Smooth muscle cell (in vitro differentiated cells): ENCODE results near the gene SNAPC2. TPM values are rescaled to one million over a fixed set of nuclear protein-coding genes. Genes with fewer than 3 reads are reported as not detected.

Source experiments
- DNase-seq: peaks from one replicate; lab custom pipeline; 2025; ENCODE audit not compliant: unreplicated experiment; lab: John Stamatoyannopoulos, UW
- H2AFZ ChIP-seq: fragments of 200-600 bp; sonication (generic); 2 replicates; pipeline ENCODE4 v1.6.0; 2016; ENCODE audit warnings: antibody characterized with exemption, low read depth, mild to moderate bottlenecking
- H3F3A ChIP-seq: fragments of 200-600 bp; sonication (generic); 2 replicates; pipeline ENCODE4 v1.6.0; 2017; ENCODE audit warnings: antibody characterized with exemption, low read depth
- H3K27ac ChIP-seq: fragments of 200-600 bp; sonication (generic); 2 replicates; pipeline ENCODE4 v1.5.1; 2016; ENCODE audit warnings: low read depth, mild to moderate bottlenecking
- H3K27me3 ChIP-seq: fragments of 200-600 bp; sonication (generic); 2 replicates; pipeline ENCODE4 v1.6.1; 2016; ENCODE audit warnings: low read depth, mild to moderate bottlenecking
- H3K36me3 ChIP-seq: fragments of 200-600 bp; sonication (generic); 2 replicates; pipeline ENCODE4 v1.5.1; 2016; ENCODE audit warnings: low read depth
- H3K4me1 ChIP-seq: fragments of 200-600 bp; sonication (generic); 2 replicates; pipeline ENCODE4 v1.5.1; 2016; ENCODE audit warnings: low read depth
- H3K4me2 ChIP-seq: fragments of 200-600 bp; sonication (generic); 2 replicates; pipeline ENCODE4 v1.6.0; 2016; ENCODE audit warnings: mild to moderate bottlenecking
- H3K4me3 ChIP-seq: fragments of 200-600 bp; sonication (generic); 2 replicates; pipeline ENCODE4 v1.5.1; 2016; ENCODE audit warnings: mild to moderate bottlenecking
- H3K79me2 ChIP-seq: fragments of 200-600 bp; sonication (generic); 2 replicates; pipeline ENCODE4 v1.6.0; 2016; ENCODE audit warnings: low read depth, mild to moderate bottlenecking
- H3K9ac ChIP-seq: fragments of 200-600 bp; sonication (generic); 2 replicates; pipeline ENCODE4 v1.6.0; 2016; ENCODE audit warnings: low read depth
- H3K9me3 ChIP-seq: fragments of 200-600 bp; sonication (generic); replicated peaks from 2 replicates; pipeline ENCODE4 v1.5.1; 2016; ENCODE audit warnings: low read depth
- H4K20me1 ChIP-seq: fragments of 200-600 bp; sonication (generic); 2 replicates; pipeline ENCODE4 v1.6.0; 2016; ENCODE audit warnings: low read depth
- WGBS: methylation state at CpG from one replicate; pipeline ENCODE4 v1.1.7; 2016; ENCODE audit warnings: low lambda C conversion rate; 5-methylcytosine and 5-hydroxymethylcytosine counted together
- polyA plus RNA-seq: library from polyadenylated mRNA; unstranded; fragments of >200 nt; fragmentation: Nextera tagmentation; extraction: Ambion mirVana; gene quantifications from 2 replicates; pipeline ENCODE4 v1.2.1, GENCODE V29; 2016
- total RNA-seq: library from RNA; depleted of rRNA; stranded (reverse); fragments of >200 nt; gene quantifications from 2 replicates; pipeline ENCODE4 v1.2.3, GENCODE V29; 2014
- TF ChIP-seq, protein P1 (sequence below): fragments of 200-600 bp; sonication (generic); IDR thresholded peaks from 2 replicates; pipeline ENCODE4 v1.5.1; 2017; ENCODE audit warnings: borderline replicate concordance, mild to moderate bottlenecking, antibody characterized with exemption; ENCODE audit not compliant: insufficient read depth, poor library complexity, severe bottlenecking

Gene SNAPC2
- total and polyA plus RNA-seq, 2 experiments from 2014 or later: 18.2 to 35.0 TPM

DNA sequence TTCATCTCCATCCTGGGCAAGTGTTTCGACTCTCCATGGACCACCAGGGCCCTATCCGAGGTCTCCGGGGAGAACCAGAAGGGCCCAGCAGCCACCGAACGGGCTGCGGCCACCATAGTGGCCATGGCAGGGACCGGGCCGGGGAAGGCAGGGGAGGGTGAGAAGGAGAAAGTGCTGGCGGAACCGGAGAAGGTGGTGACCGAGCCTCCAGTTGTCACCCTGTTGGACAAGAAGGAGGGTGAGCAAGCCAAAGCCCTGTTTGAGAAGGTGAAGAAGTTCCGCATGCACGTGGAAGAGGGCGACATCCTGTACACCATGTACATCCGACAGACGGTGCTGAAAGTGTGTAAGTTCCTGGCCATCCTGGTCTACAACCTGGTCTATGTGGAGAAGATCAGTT lies 21.2 kb upstream of the SNAPC2 start:
- no peak overlapping the region for H2AFZ ChIP-seq
- H3K36me3 ChIP-seq: no peaks in the 10 kb centered on the region
- peaks cover 6% of the 10 kb centered on the region for H3K79me2 ChIP-seq
- no peak overlapping the region for H3K4me2 ChIP-seq
- H3K27ac ChIP-seq: no peak overlapping the region
- 96% methylated on average over 16 of the region's 16 CpGs for WGBS
- H3K27me3 ChIP-seq: no peaks in the 10 kb centered on the region
- H3F3A ChIP-seq: no peaks in the 10 kb centered on the region
- no peak overlapping the region for H3K9ac ChIP-seq
- TF ChIP-seq, protein P1, sequence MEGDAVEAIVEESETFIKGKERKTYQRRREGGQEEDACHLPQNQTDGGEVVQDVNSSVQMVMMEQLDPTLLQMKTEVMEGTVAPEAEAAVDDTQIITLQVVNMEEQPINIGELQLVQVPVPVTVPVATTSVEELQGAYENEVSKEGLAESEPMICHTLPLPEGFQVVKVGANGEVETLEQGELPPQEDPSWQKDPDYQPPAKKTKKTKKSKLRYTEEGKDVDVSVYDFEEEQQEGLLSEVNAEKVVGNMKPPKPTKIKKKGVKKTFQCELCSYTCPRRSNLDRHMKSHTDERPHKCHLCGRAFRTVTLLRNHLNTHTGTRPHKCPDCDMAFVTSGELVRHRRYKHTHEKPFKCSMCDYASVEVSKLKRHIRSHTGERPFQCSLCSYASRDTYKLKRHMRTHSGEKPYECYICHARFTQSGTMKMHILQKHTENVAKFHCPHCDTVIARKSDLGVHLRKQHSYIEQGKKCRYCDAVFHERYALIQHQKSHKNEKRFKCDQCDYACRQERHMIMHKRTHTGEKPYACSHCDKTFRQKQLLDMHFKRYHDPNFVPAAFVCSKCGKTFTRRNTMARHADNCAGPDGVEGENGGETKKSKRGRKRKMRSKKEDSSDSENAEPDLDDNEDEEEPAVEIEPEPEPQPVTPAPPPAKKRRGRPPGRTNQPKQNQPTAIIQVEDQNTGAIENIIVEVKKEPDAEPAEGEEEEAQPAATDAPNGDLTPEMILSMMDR: no peak
- peaks cover 4% of the 10 kb centered on the region for H3K4me1 ChIP-seq
- H4K20me1 ChIP-seq: no peaks in the 10 kb centered on the region
- DNase-seq: no peak
- no peak overlapping the region for H3K4me3 ChIP-seq
- no peaks in the 10 kb centered on the region for H3K9me3 ChIP-seq

DNA sequence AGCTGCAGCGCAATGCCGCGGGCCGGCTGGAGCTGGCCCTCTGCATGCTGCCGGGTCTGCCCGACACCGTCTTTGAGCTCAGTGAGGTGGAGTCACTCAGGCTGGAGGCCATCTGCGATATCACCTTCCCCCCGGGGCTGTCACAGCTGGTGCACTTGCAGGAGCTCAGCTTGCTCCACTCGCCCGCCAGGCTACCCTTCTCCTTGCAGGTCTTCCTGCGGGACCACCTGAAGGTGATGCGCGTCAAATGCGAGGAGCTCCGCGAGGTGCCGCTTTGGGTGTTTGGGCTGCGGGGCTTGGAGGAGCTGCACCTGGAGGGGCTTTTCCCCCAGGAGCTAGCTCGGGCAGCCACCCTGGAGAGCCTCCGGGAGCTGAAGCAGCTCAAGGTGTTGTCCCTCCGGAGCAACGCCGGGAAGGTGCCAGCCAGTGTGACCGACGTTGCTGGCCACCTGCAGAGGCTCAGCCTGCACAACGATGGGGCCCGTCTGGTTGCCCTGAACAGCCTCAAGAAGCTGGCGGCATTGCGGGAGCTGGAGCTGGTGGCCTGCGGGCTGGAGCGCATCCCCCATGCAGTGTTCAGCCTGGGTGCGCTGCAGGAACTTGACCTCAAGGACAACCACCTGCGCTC lies 20.3 kb upstream of the SNAPC2 start:
- no peaks in the 10 kb centered on the region for H3K36me3 ChIP-seq
- H3K9ac ChIP-seq: no peak overlapping the region
- H3K4me3 ChIP-seq: no peak overlapping the region
- peaks cover 15% of the 10 kb centered on the region for H3K79me2 ChIP-seq
- no peak for DNase-seq
- 98% methylated on average over 34 of the region's 34 CpGs for WGBS
- H3K27ac ChIP-seq: no peak overlapping the region
- peaks cover 8% of the 10 kb centered on the region for H4K20me1 ChIP-seq
- TF ChIP-seq, protein P1: no peak
- H3F3A ChIP-seq: no peaks in the 10 kb centered on the region
- peaks cover 10% of the 10 kb centered on the region for H3K4me1 ChIP-seq
- no peak overlapping the region for H3K4me2 ChIP-seq
- H2AFZ ChIP-seq: no peak overlapping the region
- H3K9me3 ChIP-seq: no peaks in the 10 kb centered on the region
- H3K27me3 ChIP-seq: no peaks in the 10 kb centered on the region

DNA sequence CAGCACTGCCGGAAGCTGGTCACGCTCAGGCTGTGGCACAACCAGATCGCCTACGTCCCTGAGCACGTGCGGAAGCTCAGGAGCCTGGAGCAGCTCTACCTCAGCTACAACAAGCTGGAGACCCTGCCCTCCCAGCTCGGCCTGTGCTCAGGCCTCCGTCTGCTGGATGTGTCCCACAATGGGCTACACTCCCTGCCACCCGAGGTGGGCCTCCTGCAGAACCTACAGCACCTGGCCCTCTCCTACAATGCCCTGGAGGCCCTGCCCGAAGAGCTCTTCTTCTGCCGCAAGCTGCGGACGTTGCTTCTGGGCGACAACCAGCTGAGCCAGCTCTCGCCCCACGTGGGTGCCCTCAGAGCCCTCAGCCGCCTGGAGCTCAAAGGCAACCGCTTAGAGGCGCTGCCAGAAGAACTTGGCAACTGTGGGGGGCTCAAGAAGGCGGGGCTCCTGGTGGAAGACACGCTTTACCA lies 19.7 kb upstream of the SNAPC2 start:
- Histone ChIP-seq H3F3A (no peaks in the 10 kb centered on the region), H3K4me3 (no peak overlapping the region), H3K79me2 (peaks cover 21% of the 10 kb centered on the region), H3K27me3 (no peaks in the 10 kb centered on the region), H3K27ac (no peak overlapping the region), H3K4me1 (peaks cover 14% of the 10 kb centered on the region), H3K36me3 (no peaks in the 10 kb centered on the region), H4K20me1 (peaks cover 14% of the 10 kb centered on the region), H2AFZ (no peak overlapping the region), H3K9ac (no peak overlapping the region), H3K9me3 (no peaks in the 10 kb centered on the region), H3K4me2 (no peak overlapping the region)
- DNase-seq: no peak
- 90% methylated on average over 21 of the region's 21 CpGs for WGBS
- TF ChIP-seq, protein P1: no peak

DNA sequence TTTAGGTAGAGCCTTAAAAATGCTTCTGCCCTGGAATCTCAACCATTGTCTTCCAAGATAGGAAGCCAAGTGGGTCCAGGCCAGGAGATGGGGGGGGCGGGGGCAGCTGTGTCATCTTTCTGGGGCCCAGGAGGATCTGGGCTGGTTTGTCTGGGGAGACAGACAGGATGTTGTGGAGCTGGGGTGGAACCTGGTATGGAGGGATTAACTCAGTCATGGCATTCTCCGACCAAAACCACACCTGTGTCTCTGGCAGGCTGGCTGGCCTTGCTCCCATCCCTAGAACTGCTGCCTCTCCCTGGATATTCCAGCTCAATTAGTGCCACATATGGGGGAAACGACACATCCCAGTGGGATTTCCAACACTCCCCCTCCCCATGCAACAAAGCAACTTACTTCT lies 19.2 kb upstream of the SNAPC2 start:
- Histone ChIP-seq H3K9ac (no peak overlapping the region), H2AFZ (no peak overlapping the region), H3K27ac (no peak overlapping the region), H3K4me1 (peaks cover 14% of the 10 kb centered on the region), H3F3A (no peaks in the 10 kb centered on the region), H3K4me3 (no peak overlapping the region), H3K36me3 (no peaks in the 10 kb centered on the region), H3K9me3 (no peaks in the 10 kb centered on the region), H4K20me1 (peaks cover 19% of the 10 kb centered on the region), H3K79me2 (peaks cover 26% of the 10 kb centered on the region), H3K27me3 (no peaks in the 10 kb centered on the region), H3K4me2 (no peak overlapping the region)
- 85% methylated on average over 3 of the region's 3 CpGs for WGBS
- DNase-seq: no peak
- TF ChIP-seq, protein P1: no peak
